Caco-2 (cell line): ENCODE results near the gene TMEM237. TPM values are rescaled to one million over a fixed set of nuclear protein-coding genes. Genes with fewer than 3 reads are reported as not detected.

Experiments used
- BruUV-seq: library from RNA; stranded (reverse); fragments of 400-500 nt; replicated peaks from 2 replicates; lab custom pipeline; 2021; lab: Mats Ljungman, UMichigan
- CTCF ChIA-PET: fragments of 300-600 bp; sonication (Branson Sonifier 250); formaldehyde crosslinking; loops from one replicate; lab custom pipeline; 2022; ENCODE audit warnings: antibody characterized with exemption; lab: Charles Lee
- POLR2A ChIA-PET: fragments of 300-600 bp; sonication (Branson Sonifier 250); formaldehyde crosslinking; loops from one replicate; lab custom pipeline; 2022; ENCODE audit warnings: antibody characterized with exemption; lab: Charles Lee
- DNase-seq, 2 experiments: peaks; one replicate each; pipeline versions ENCODE4 v3.0.0 to v3.0.0-alpha.2; 2020 to 2022
- H3K27me3 ChIP-seq: replicated peaks from 2 replicates; pipeline ENCODE4 v1.6.0; 2011; ENCODE audit warnings: low read length; ENCODE audit not compliant: control insufficient read depth, insufficient read depth
- H3K36me3 ChIP-seq: 2 replicates; pipeline ENCODE4 v1.5.1; 2011; ENCODE audit warnings: low read length; ENCODE audit not compliant: control insufficient read depth, insufficient read depth
- H3K4me1 ChIP-seq: fragments of 250-450 bp; sonication (Bioruptor Pico); 2 replicates; pipeline ENCODE4 v1.5.1; 2020; ENCODE audit warnings: mild to moderate bottlenecking
- H3K4me3 ChIP-seq: 2 replicates; pipeline ENCODE4 v1.5.1; 2011; ENCODE audit warnings: low read depth, mild to moderate bottlenecking, control low read depth, low read length
- H3K9me3 ChIP-seq: fragments of 250-450 bp; sonication (Bioruptor Pico); 2 replicates; pipeline ENCODE4 v1.5.1; 2020; ENCODE audit warnings: mild to moderate bottlenecking, moderate library complexity
- H3K27ac Mint-ChIP-seq: one replicate; pipeline ENCODE4 v1.8.0; 2022; ENCODE audit warnings: mixed read lengths; ENCODE audit not compliant: unreplicated experiment
- H3K27me3 Mint-ChIP-seq: one replicate; pipeline ENCODE4 v1.8.0; 2022; ENCODE audit warnings: mixed read lengths; ENCODE audit not compliant: insufficient read depth, unreplicated experiment
- H3K36me3 Mint-ChIP-seq: one replicate; pipeline ENCODE4 v1.8.0; 2022; ENCODE audit warnings: mild to moderate bottlenecking, mixed read lengths; ENCODE audit not compliant: insufficient read depth, unreplicated experiment
- H3K4me1 Mint-ChIP-seq: one replicate; pipeline ENCODE4 v1.8.0; 2022; ENCODE audit warnings: low read depth, mixed read lengths; ENCODE audit not compliant: unreplicated experiment
- H3K4me3 Mint-ChIP-seq: one replicate; pipeline ENCODE4 v1.8.0; 2022; ENCODE audit warnings: mild to moderate bottlenecking, moderate library complexity, mixed read lengths; ENCODE audit not compliant: unreplicated experiment
- H3K9me3 Mint-ChIP-seq: one replicate; pipeline ENCODE4 v1.8.0; 2022; ENCODE audit warnings: mixed read lengths; ENCODE audit not compliant: unreplicated experiment
- CTCF ChIP-seq, 2 experiments: fragments of 200-600 bp in 1 of 2; IDR thresholded peaks; 1 replicate in 1 of 2; 2 replicates in 1 of 2; pipeline versions ENCODE4 v1.5.1 to v1.8.0; 2011 to 2022; ENCODE audit warnings: antibody characterized with exemption in 1 of 2, control low read depth in 1 of 2, inconsistent platforms in 1 of 2, low read depth in 1 of 2, low read length in 1 of 2, mild to moderate bottlenecking in 1 of 2, moderate library complexity in 1 of 2; ENCODE audit not compliant: insufficient read depth in 1 of 2, severe bottlenecking in 1 of 2, unreplicated experiment in 1 of 2
- intact Hi-C: fragments of 100-400 bp; cut with micrococcal nuclease; formaldehyde crosslinking; loops from one replicate; pipeline ENCODE4 v1.10.0; 2022; ENCODE audit not compliant: unreplicated experiment
- total RNA-seq: library from RNA; stranded (reverse); gene quantifications from 2 replicates; pipeline ENCODE4 v1.2.3, GENCODE V29; 2022

The TMEM237 gene
- total RNA-seq, 1 experiment from 2014 or later, result 26.5 TPM

GRCh38 chr2:201600906-201601305 lies 42.4 kb downstream of the TMEM237 start:
- H3K36me3 Mint-ChIP-seq, result no peaks in the 10 kb centered on the region
- H3K4me1 ChIP-seq, result no peaks in the 10 kb centered on the region
- CTCF ChIA-PET, result no interaction called here
- DNase-seq, result no peak
- H3K9me3 Mint-ChIP-seq, result no peaks in the 10 kb centered on the region
- TF ChIP-seq CTCF (IDR thresholded peaks at IDR 0.05; ENCODE audit: insufficient read depth in 1 of 2, low read depth in 1 of 2, low read length in 1 of 2, severe bottlenecking in 1 of 2, unreplicated experiment in 1 of 2), result no peak
- POLR2A ChIA-PET, result no interaction called here
- no peak overlapping the region for H3K27ac Mint-ChIP-seq
- H3K27me3 ChIP-seq, result no peaks in the 10 kb centered on the region
- H3K27me3 Mint-ChIP-seq, result peaks cover 7% of the 10 kb centered on the region
- BruUV-seq, result no TSS peak
- H3K4me1 Mint-ChIP-seq, result no peaks in the 10 kb centered on the region
- H3K9me3 ChIP-seq, result peaks cover 10% of the 10 kb centered on the region
- no peak overlapping the region for H3K4me3 ChIP-seq
- H3K4me3 Mint-ChIP-seq, result no peak overlapping the region
- H3K36me3 ChIP-seq, result no peaks in the 10 kb centered on the region
- intact Hi-C loops, result loop anchor here (5.0 kb wide), 1 partner anchor 151 kb away; no protein-coding TSS in a partner anchor

- TF ChIP-seq CTCF (IDR thresholded peaks at IDR 0.05; ENCODE audit: insufficient read depth in 1 of 2, low read depth in 1 of 2, low read length in 1 of 2, severe bottlenecking in 1 of 2, unreplicated experiment in 1 of 2), result no peak
- Histone ChIP-seq H3K9me3 (peaks cover 10% of the 10 kb centered on the region), H3K36me3 (no peaks in the 10 kb centered on the region), H3K4me1 (no peaks in the 10 kb centered on the region), H3K4me3 (no peak overlapping the region), H3K27me3 (no peaks in the 10 kb centered on the region)
- CTCF ChIA-PET, result no interaction called here
- H3K4me1 Mint-ChIP-seq, result no peaks in the 10 kb centered on the region
- no peak overlapping the region for H3K4me3 Mint-ChIP-seq
- no peak overlapping the region for H3K27ac Mint-ChIP-seq
- BruUV-seq, result no TSS peak
- no peaks in the 10 kb centered on the region for H3K9me3 Mint-ChIP-seq
- POLR2A ChIA-PET, result no interaction called here
- peaks cover 3% of the 10 kb centered on the region for H3K27me3 Mint-ChIP-seq
- H3K36me3 Mint-ChIP-seq, result no peaks in the 10 kb centered on the region
- intact Hi-C loops, result no loop called here
- DNase-seq, result no peak
Measured at GRCh38 chr2:201597397-201597796, 45.9 kb downstream of the TMEM237 start.

GRCh38 chr2:201580486-201580885 lies 62.8 kb downstream of the TMEM237 start:
- ChIA-PET CTCF (no interaction called here), POLR2A (no interaction called here)
- intact Hi-C loops, result loop anchor here (1.0 kb wide), 1 partner anchor 22 kb away; no protein-coding TSS in a partner anchor
- TF ChIP-seq CTCF (IDR thresholded peaks at IDR 0.05; ENCODE audit: insufficient read depth in 1 of 2, low read depth in 1 of 2, low read length in 1 of 2, severe bottlenecking in 1 of 2, unreplicated experiment in 1 of 2), result no peak
- DNase-seq, result peak in 1 of 2 experiments; percentile 45
- no peaks in the 10 kb centered on the region for H3K36me3 ChIP-seq
- no peaks in the 10 kb centered on the region for H3K9me3 ChIP-seq
- H3K4me3 Mint-ChIP-seq, result peak overlapping the region; percentile 13
- peaks cover 20% of the 10 kb centered on the region for H3K4me1 Mint-ChIP-seq
- H3K27me3 Mint-ChIP-seq, result no peaks in the 10 kb centered on the region
- no TSS peak for BruUV-seq
- H3K27ac Mint-ChIP-seq, result peak overlapping the region; percentile 65
- peaks cover 19% of the 10 kb centered on the region for H3K4me1 ChIP-seq
- no peaks in the 10 kb centered on the region for H3K36me3 Mint-ChIP-seq
- no peak overlapping the region for H3K4me3 ChIP-seq
- H3K27me3 ChIP-seq, result no peaks in the 10 kb centered on the region
- no peaks in the 10 kb centered on the region for H3K9me3 Mint-ChIP-seq
